Natural killer cell (primary cell): Measurements from ENCODE around the gene ROR1. TPM values are rescaled to one million over a fixed set of nuclear protein-coding genes. Genes with fewer than 3 reads are reported as not detected.

Experiments
- ATAC-seq, 3 donors: fragments of 150-1000 bp in 2 of 3; fragments of 200-7000 bp in 1 of 3; cut with Tn5 transposase; 1 replicate in 1 of 3; 2 replicates in 2 of 3; pipeline ENCODE4 v1.10.0; 2021; ENCODE audit warnings: mild to moderate bottlenecking in 2 of 3, moderate library complexity in 2 of 3
- DNase-seq, 2 donors: peaks; one replicate each; pipeline versions ENCODE4 v3.0.0 to v3.0.0-alpha.2; 2013 to 2021; ENCODE audit warnings: mixed read lengths in 1 of 2
- H3K27ac ChIP-seq: one replicate; pipeline ENCODE4 v1.5.1; 2013; ENCODE audit warnings: mild to moderate bottlenecking, low read length
- H3K27me3 ChIP-seq: one replicate; pipeline ENCODE4 v1.6.1; 2013; ENCODE audit warnings: low read length; ENCODE audit not compliant: control insufficient read depth, insufficient read depth
- H3K36me3 ChIP-seq: one replicate; pipeline ENCODE4 v1.6.1; 2013; ENCODE audit warnings: low read length; ENCODE audit not compliant: control insufficient read depth, insufficient read depth
- H3K4me1 ChIP-seq: one replicate; pipeline ENCODE4 v1.6.1; 2013; ENCODE audit warnings: low read length; ENCODE audit not compliant: control insufficient read depth, insufficient read depth
- H3K4me3 ChIP-seq: one replicate; pipeline ENCODE4 v1.5.1; 2013; ENCODE audit warnings: low read length
- H3K9me3 ChIP-seq: one replicate; pipeline ENCODE4 v1.6.1; 2013; ENCODE audit warnings: low read length; ENCODE audit not compliant: control insufficient read depth, insufficient read depth
- H3K27ac Mint-ChIP-seq, 2 donors: one replicate each; pipeline ENCODE4 v1.8.0; 2022; ENCODE audit warnings: mild to moderate bottlenecking in 2 of 2, mixed read lengths in 2 of 2, moderate library complexity in 1 of 2
- H3K27me3 Mint-ChIP-seq, 2 donors: one replicate each; pipeline ENCODE4 v1.8.0; 2022; ENCODE audit warnings: low read depth in 2 of 2, mixed read lengths in 2 of 2
- H3K36me3 Mint-ChIP-seq: one replicate; pipeline ENCODE4 v1.8.0; 2022; ENCODE audit warnings: mixed read lengths
- H3K4me1 Mint-ChIP-seq, 2 donors: one replicate each; pipeline ENCODE4 v1.8.0; 2022; ENCODE audit warnings: mixed read lengths in 2 of 2
- H3K4me3 Mint-ChIP-seq: one replicate; pipeline ENCODE4 v1.8.0; 2022; ENCODE audit warnings: mild to moderate bottlenecking, moderate library complexity, mixed read lengths
- H3K9me3 Mint-ChIP-seq, 2 donors: one replicate each; pipeline ENCODE4 v1.8.0; 2022; ENCODE audit warnings: mixed read lengths in 2 of 2
- WGBS: methylation state at CpG from one replicate; pipeline ENCODE4 v1.1.7; 2013; ENCODE audit warnings: missing lambda C conversion rate; ENCODE audit not compliant: insufficient coverage; 5-methylcytosine and 5-hydroxymethylcytosine counted together
- intact Hi-C: fragments of 100-400 bp; cut with micrococcal nuclease; formaldehyde crosslinking; loops from one replicate; pipeline ENCODE4 v1.14.2; 2022
- total RNA-seq, 4 donors: library from RNA; stranded (reverse); fragments of 120-200 nt in 1 of 4; gene quantifications; one replicate each; pipeline versions ENCODE4 v1.2.3 to v1.2.4, GENCODE V29; 2013 to 2022
- TF ChIP-seq, protein P1 (sequence below): fragments of 200-600 bp; IDR thresholded peaks from one replicate; pipeline ENCODE4 v1.8.0; 2022; ENCODE audit warnings: antibody characterized with exemption

ROR1 gene
- total RNA-seq, 3 donors from 2014 or later (not counting 1 experiment from before 2014, with no cell fraction given) = 0.05 to 0.35 (median 0.27) TPM

DNA sequence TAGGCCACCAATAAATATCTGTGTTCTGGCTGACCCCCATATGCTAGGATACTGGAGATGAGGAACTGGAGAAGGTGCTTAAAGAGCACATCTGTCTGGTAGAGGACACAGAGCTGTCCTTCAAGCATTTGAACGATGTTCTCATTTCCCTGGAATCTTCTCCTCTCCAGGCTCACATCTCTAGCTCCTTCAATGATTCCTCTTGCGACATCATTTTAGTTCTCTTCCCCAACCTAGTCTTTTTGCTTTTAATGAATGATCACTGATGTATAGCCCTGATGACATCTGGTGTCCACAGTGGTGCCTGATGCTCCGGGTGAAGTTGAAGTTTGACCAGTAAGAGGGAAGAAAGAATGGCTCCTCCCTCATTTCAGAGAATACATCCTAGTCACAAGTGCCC is 348.8 kb downstream of the ROR1 start:
- no peaks in the 10 kb centered on the region for H3K9me3 ChIP-seq

DNA sequence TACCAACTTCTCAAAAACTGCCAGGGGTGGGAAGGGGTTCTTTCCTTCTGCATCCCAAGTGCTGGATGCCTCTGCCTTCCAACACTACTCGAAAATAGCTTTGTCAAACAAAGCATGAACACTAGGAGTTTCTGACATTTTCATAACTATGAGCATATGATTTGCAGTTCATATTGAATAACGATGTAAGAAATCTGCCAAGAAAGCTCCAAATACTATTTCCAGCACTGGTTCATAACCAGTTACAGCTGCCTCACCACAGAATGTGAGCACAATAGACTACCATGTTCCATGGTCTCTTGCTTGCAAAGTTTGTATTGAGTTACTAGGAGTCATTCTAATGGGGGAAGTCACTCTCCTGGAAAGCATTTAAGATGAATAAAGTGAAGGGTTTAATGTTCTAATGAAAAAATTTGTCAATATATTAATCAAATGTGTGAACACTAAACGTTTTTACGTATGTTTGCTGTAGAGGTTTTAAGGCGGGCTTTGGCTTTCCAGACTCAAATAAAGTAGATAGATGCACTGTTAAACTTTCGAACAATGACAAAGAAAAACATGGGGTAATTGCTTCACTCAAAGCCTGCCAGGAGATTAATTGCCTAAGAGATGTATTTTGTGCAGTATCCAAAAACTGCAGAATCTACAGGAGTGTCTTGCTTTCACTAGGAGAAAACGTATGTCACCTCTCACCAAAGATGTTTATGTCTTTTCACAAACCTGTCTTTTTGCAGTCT is 351.1 kb downstream of the ROR1 start:
- Mint-ChIP-seq H3K4me3 (no peak overlapping the region), H3K4me1 (no peaks in the 10 kb centered on the region), H3K27ac (no peak overlapping the region), H3K27me3 (peaks cover 8 to 17% of the 10 kb centered on the region in 2 donors), H3K36me3 (no peaks in the 10 kb centered on the region), H3K9me3 (no peaks in the 10 kb centered on the region)
- DNase-seq (no peak), ATAC-seq (no peak)
- intact Hi-C loops = no loop called here
- 84% methylated on average over 7 of the region's 7 CpGs for WGBS
- no peaks in the 10 kb centered on the region for H3K9me3 ChIP-seq
- TF ChIP-seq, protein P1, sequence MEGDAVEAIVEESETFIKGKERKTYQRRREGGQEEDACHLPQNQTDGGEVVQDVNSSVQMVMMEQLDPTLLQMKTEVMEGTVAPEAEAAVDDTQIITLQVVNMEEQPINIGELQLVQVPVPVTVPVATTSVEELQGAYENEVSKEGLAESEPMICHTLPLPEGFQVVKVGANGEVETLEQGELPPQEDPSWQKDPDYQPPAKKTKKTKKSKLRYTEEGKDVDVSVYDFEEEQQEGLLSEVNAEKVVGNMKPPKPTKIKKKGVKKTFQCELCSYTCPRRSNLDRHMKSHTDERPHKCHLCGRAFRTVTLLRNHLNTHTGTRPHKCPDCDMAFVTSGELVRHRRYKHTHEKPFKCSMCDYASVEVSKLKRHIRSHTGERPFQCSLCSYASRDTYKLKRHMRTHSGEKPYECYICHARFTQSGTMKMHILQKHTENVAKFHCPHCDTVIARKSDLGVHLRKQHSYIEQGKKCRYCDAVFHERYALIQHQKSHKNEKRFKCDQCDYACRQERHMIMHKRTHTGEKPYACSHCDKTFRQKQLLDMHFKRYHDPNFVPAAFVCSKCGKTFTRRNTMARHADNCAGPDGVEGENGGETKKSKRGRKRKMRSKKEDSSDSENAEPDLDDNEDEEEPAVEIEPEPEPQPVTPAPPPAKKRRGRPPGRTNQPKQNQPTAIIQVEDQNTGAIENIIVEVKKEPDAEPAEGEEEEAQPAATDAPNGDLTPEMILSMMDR = no peak
- H3K4me1 ChIP-seq = no peaks in the 10 kb centered on the region
- no peaks in the 10 kb centered on the region for H3K36me3 ChIP-seq
- no peak overlapping the region for H3K4me3 ChIP-seq
- H3K27ac ChIP-seq = no peak overlapping the region
- H3K27me3 ChIP-seq = no peaks in the 10 kb centered on the region

More for the DNA sequence above, 348.8 kb downstream of the ROR1 start:
- H3K36me3 Mint-ChIP-seq = no peaks in the 10 kb centered on the region
- WGBS = 90% methylated on average over 3 of the region's 3 CpGs
- TF ChIP-seq, protein P1 = no peak
- Histone ChIP-seq H3K4me1 (no peaks in the 10 kb centered on the region), H3K36me3 (no peaks in the 10 kb centered on the region), H3K27me3 (no peaks in the 10 kb centered on the region), H3K27ac (no peak overlapping the region), H3K4me3 (no peak overlapping the region)
- H3K9me3 Mint-ChIP-seq = no peaks in the 10 kb centered on the region
- no peak overlapping the region for H3K27ac Mint-ChIP-seq
- H3K4me3 Mint-ChIP-seq = no peak overlapping the region
- H3K4me1 Mint-ChIP-seq = no peaks in the 10 kb centered on the region
- ATAC-seq (no peak), DNase-seq (no peak)
- intact Hi-C loops = no loop called here
- H3K27me3 Mint-ChIP-seq = peaks cover 9 to 17% of the 10 kb centered on the region in 2 donors

DNA sequence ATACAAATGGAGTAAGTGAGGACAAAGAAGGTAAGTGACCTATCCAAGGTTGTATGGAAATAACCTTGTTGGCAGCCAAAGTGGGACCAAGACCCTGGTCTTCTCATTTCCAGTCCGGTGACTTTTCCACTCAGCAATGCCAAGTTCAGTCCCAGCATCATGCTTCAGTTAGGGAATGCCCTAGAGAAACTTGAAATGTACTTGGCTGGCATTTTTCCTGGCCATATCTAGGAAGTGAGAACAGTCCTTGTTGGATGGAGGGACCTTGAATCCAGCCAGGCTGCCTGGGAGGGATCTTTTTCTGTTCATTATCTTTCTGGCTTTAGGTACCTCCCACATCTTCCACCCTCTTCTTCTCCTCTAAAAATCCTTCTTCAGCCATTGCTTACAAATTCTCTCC is 352.8 kb downstream of the ROR1 start:
- Histone ChIP-seq H3K4me1 (no peaks in the 10 kb centered on the region), H3K36me3 (no peaks in the 10 kb centered on the region), H3K27ac (no peak overlapping the region), H3K4me3 (no peak overlapping the region), H3K9me3 (no peaks in the 10 kb centered on the region), H3K27me3 (no peaks in the 10 kb centered on the region)
- Mint-ChIP-seq H3K27ac (no peak overlapping the region), H3K4me3 (no peak overlapping the region), H3K4me1 (no peaks in the 10 kb centered on the region), H3K36me3 (no peaks in the 10 kb centered on the region), H3K9me3 (no peaks in the 10 kb centered on the region), H3K27me3 (peaks cover 8 to 15% of the 10 kb centered on the region in 2 donors)
- TF ChIP-seq, protein P1 = no peak
- ATAC-seq (no peak), DNase-seq (no peak)
- intact Hi-C loops = no loop called here
- 86% methylated on average over 1 of the region's 1 CpG for WGBS

DNA sequence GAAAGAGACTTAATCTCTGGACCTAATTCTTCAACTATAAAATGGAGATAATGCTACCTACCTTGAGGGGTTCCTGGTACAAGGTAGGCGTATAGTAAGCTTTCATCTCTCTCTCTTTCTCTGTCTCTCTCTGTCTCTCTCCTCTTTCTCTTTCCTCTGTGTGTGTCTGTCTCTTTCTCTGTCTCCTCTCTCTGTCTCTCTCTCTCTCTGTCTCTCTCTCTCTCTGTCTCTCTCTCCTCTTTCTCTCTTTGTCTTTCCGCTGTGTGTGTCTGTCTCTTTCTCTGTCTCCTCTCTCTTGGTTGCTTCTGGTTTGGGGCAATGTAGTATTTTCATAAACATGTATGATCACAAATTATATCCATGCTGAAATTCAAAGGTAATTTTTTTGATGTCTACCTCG is 353.5 kb downstream of the ROR1 start:
- intact Hi-C loops = no loop called here
- no peaks in the 10 kb centered on the region for H3K27me3 ChIP-seq
- DNase-seq (no peak), ATAC-seq (no peak)
- no peaks in the 10 kb centered on the region for H3K36me3 Mint-ChIP-seq
- no peaks in the 10 kb centered on the region for H3K9me3 ChIP-seq
- TF ChIP-seq, protein P1 = no peak
- WGBS = 86% methylated on average over 1 of the region's 3 CpGs
- no peak overlapping the region for H3K4me3 ChIP-seq
- no peak overlapping the region for H3K27ac Mint-ChIP-seq
- no peaks in the 10 kb centered on the region for H3K36me3 ChIP-seq
- no peaks in the 10 kb centered on the region for H3K4me1 Mint-ChIP-seq
- peaks cover 8 to 10% of the 10 kb centered on the region in 2 donors for H3K27me3 Mint-ChIP-seq
- no peaks in the 10 kb centered on the region for H3K9me3 Mint-ChIP-seq
- H3K4me1 ChIP-seq = no peaks in the 10 kb centered on the region
- H3K27ac ChIP-seq = no peak overlapping the region
- no peak overlapping the region for H3K4me3 Mint-ChIP-seq
